Kidney (tissue), 14 donors: ENCODE data around the gene EXOC2. TPM values are rescaled to one million over a fixed set of nuclear protein-coding genes. Genes with fewer than 3 reads are reported as not detected.
"Not testable (repeated sequence)": the region's sequence is repeated elsewhere in the genome, so short reads cannot be mapped to it uniquely, and the experiment has no call there.

Experiments used
- DNase-seq, 5 donors: peaks; one replicate each; pipeline ENCODE4 v3.0.0-alpha.2; 2013 to 2020
- FAIRE-seq: peaks from 2 replicates; lab custom pipeline; 2012; peaks lifted over from hg19 to GRCh38; lab: Jason Lieb, UNC
- H3K27ac ChIP-seq, 2 donors: one replicate each; pipeline ENCODE4 v1.7.0; 2013; ENCODE audit warnings: low read depth in 2 of 2, low read length in 2 of 2, inconsistent platforms in 1 of 2
- H3K27me3 ChIP-seq: one replicate; pipeline ENCODE4 v1.7.1; 2013; ENCODE audit warnings: low read length, inconsistent platforms; ENCODE audit not compliant: control insufficient read depth, insufficient read depth
- H3K36me3 ChIP-seq, 3 donors: one replicate each; pipeline versions ENCODE4 v1.7.0 to v1.7.1; 2013; ENCODE audit warnings: low read length in 3 of 3, control low read depth in 1 of 3, inconsistent platforms in 1 of 3; ENCODE audit not compliant: insufficient read depth in 3 of 3, control insufficient read depth in 2 of 3
- H3K4me1 ChIP-seq, 3 donors: one replicate each; pipeline versions ENCODE4 v1.7.0 to v1.7.1; 2013; ENCODE audit warnings: low read length in 3 of 3, inconsistent platforms in 1 of 3, low read depth in 1 of 3; ENCODE audit not compliant: control insufficient read depth in 2 of 3, insufficient read depth in 2 of 3
- H3K4me3 ChIP-seq, 3 donors: one replicate each; pipeline versions ENCODE4 v1.7.0 to v1.8.1; 2013; ENCODE audit warnings: low read length in 3 of 3, control low read depth in 1 of 3, inconsistent platforms in 1 of 3
- H3K9ac ChIP-seq, 3 donors: one replicate each; pipeline versions ENCODE4 v1.7.0 to v1.7.1; 2013; ENCODE audit warnings: low read length in 3 of 3, control low read depth in 1 of 3, inconsistent platforms in 1 of 3
- H3K9me3 ChIP-seq, 3 donors: one replicate each; pipeline versions ENCODE4 v1.7.0 to v1.7.1; 2013; ENCODE audit warnings: low read length in 3 of 3, control low read depth in 1 of 3, inconsistent platforms in 1 of 3; ENCODE audit not compliant: control insufficient read depth in 2 of 3, insufficient read depth in 1 of 3
- CTCF ChIP-seq: IDR thresholded peaks from 3 replicates; pipeline ENCODE4 v1.5.1; 2012; ENCODE audit warnings: mild to moderate bottlenecking, moderate library complexity, borderline replicate concordance; ENCODE audit not compliant: insufficient read depth; ENCODE audit errors: extremely low read depth
- intact Hi-C: fragments of 100-400 bp; cut with DNase I; formaldehyde crosslinking; loops from one replicate; pipeline ENCODE4 v1.11.1; 2022
- polyA plus RNA-seq: library from polyadenylated mRNA; stranded (reverse); fragments of 350-450 nt; fragmentation: Illumina TruSeq; extraction: RNeasy Lipid Tissue Mini Kit (QIAGEN cat#74804); gene quantifications from one replicate; pipeline ENCODE4 v1.2.3, GENCODE V29; 2014; ENCODE audit warnings: low read depth, low replicate concordance; ENCODE audit not compliant: insufficient read depth
- total RNA-seq: library from RNA; stranded (reverse); fragmentation: NEBNext Ultra II Directional; extraction: Animal tissue kit (Norgen Biotek cat#: 25700); gene quantifications from one replicate; pipeline ENCODE4 v1.2.1, GENCODE V29; 2021
- donor health status: control.
- donor health status: control.
- donor health status: control.
- donor health status: control.
- donor health status: control.
- donor health status: DM: yes; HTN: yes; CAD: no.
- donor health status: Normal renal cell carcinoma (clear cell type).

Gene EXOC2
- total and polyA plus RNA-seq, 2 donors from 2014 or later = 8.6 to 21.7 TPM

DNA sequence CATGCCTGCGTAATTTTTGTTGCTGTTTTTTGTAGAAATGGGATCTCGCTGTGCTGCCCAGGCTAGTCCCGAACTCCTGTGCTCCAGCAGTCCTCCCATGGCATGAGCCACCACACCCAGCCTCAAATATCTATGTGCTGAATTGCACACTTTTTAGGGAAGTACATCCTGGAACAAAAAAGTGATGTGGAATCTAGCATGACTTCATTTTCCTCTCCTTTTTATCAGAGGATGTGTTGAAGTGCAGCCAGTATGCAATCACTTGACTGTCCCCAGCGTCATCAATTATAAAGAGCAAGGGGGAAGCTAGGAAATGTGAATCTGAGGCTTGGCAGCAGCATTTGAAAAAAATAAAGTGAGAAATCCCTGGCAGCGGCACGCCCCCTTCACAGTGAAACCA, 6.4 kb upstream of the EXOC2 start:
- no peaks in the 10 kb centered on the region for H3K27me3 ChIP-seq
- intact Hi-C loops = no loop called here
- H3K36me3 ChIP-seq = no peaks in the 10 kb centered on the region
- no peaks in the 10 kb centered on the region for H3K4me1 ChIP-seq
- no peak for FAIRE-seq
- H3K27ac ChIP-seq = no peak overlapping the region
- no peak for TF ChIP-seq CTCF
- peak in 2 of 5 donors; percentile 29 to 33 for DNase-seq
- no peak overlapping the region for H3K4me3 ChIP-seq
- H3K9ac ChIP-seq = no peak overlapping the region
- H3K9me3 ChIP-seq = no peaks in the 10 kb centered on the region

- DNase-seq, H3K36me3 ChIP-seq, H3K4me1 ChIP-seq, H3K9ac ChIP-seq, H3K27me3 ChIP-seq, H3K27ac ChIP-seq, FAIRE-seq, H3K4me3 ChIP-seq, intact Hi-C loops, H3K9me3 ChIP-seq: not testable (repeated sequence)
Observed at GRCh38 chr6:694431-695126, 1.6 kb upstream of the EXOC2 start.

DNA sequence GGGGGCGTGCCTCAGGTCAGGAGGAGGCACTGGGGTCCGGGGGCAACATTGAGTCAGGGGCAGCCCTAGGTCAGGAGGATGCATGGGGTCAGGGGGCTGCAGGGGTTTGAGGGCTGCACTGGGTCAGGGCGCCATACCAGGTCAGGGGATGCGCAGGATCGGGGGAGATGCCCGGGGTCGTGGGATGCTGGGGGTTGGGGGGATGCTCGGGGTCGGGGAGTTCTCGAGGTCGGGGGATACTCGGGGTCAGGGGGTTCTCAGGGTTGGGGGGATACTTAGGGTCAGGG, 727 bp upstream of the EXOC2 start:
- intact Hi-C loops = no loop called here
- H3K4me1 ChIP-seq = peaks cover 0 to 8% (median 5%) of the 10 kb centered on the region in 3 donors
- H3K27ac ChIP-seq = no peak overlapping the region
- FAIRE-seq (no peak), DNase-seq (peak in 1 of 5 donors; percentile 61)
- no peaks in the 10 kb centered on the region for H3K36me3 ChIP-seq
- H3K9ac ChIP-seq = no peak overlapping the region
- peak overlapping the region in 2 of 3 donors; percentile 63 to 94 for H3K4me3 ChIP-seq
- no peaks in the 10 kb centered on the region for H3K9me3 ChIP-seq
- no peaks in the 10 kb centered on the region for H3K27me3 ChIP-seq
- TF ChIP-seq CTCF = no peak

GRCh38 chr6:692356-692851, 535 bp downstream of the EXOC2 start:
- TF ChIP-seq CTCF = no peak
- peaks cover 0 to 2% (median 0%) of the 10 kb centered on the region in 3 donors for H3K36me3 ChIP-seq
- H3K9me3 ChIP-seq = no peaks in the 10 kb centered on the region
- peak in 3 of 5 donors; percentile 29 to 60 (median 35) for DNase-seq
- H3K9ac ChIP-seq = peak overlapping the region; percentile 51 to 91 (median 81)
- no peaks in the 10 kb centered on the region for H3K27me3 ChIP-seq
- H3K4me3 ChIP-seq = peak overlapping the region; percentile 74 to 94 (median 85)
- H3K4me1 ChIP-seq = peaks cover 0 to 8% (median 5%) of the 10 kb centered on the region in 3 donors
- FAIRE-seq = no peak
- peak overlapping the region; percentile 45 to 76 for H3K27ac ChIP-seq
- intact Hi-C loops = no loop called here
